AG08396 (cell line): ENCODE results near the gene FOXO3.

Source experiments
- DNase-seq: peaks from one replicate; pipeline ENCODE4 v3.0.0; 2012; ENCODE audit warnings: low spot score, mixed read lengths

The FOXO3 gene

DNA sequence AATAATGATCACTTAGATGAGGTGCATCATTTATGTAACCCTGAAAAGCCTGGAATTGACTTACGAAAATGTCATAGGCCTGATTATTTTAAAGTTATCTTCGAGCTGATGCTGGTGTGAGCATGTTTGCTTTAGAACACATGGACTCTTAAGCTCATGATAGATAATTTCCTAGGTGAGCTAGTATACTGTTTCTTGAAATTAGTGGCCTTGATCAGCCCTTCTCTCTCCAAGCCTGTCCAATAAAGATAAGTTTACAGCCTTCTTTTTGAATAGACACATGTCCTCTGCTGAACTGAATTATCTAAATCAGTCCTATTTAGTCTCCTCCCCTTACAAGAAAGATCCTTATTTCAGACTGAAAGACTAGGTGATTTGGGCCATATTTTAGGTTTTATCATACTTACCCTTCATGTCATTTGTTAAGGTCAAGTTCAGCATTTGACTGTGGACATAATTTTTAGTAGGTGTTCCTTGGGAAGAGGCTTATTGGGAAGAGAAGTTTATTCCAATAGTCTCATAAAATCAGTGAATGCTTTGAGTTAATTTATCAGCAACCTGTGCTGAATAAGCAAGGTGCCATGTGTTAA, 15.3 kb downstream of the FOXO3 start:
- DNase-seq, result no peak

- no peak for DNase-seq
Observed at GRCh38 chr6:108576709-108577108, 16.0 kb downstream of the FOXO3 start.

DNA sequence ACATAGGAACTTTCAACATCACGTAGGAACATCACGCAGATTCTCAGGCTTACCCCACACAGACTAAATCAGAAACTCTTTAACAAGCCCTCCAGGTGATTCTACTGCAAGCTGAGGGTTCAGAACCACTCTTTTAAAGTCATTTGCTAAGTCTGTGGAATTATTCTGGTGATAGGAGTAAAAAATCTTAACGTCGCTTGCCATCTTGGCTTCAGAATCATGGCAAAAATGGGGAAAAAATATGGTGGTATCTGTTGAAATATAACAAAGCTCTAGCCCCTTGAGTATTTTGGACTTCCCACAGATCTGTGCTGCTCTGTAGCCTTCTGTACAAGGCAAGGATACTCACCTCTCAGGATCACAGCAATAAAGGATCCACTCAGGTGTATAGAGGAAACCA, 17.4 kb downstream of the FOXO3 start:
- no peak for DNase-seq

GRCh38 chr6:108578595-108579327, 18.0 kb downstream of the FOXO3 start:
- DNase-seq, result no peak

DNA sequence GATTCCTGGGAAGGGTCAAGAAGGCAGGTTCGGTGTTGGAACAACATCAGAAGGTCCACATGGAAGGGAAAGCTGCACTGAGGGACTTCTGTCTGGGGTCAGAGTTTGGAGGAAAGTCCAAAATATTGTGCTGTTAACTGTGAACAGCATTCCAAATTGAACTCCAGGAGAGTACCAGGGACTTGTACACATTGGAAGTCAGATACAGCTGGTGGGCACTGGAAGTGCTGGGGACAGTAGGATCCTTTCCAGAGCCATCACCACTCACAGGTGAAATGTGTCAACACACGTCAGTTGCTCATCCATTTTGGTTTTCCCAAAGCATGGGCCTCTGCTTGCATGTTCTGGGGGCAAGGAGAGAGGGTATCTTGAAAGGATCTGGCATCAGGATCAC, 18.6 kb downstream of the FOXO3 start:
- no peak for DNase-seq

DNA sequence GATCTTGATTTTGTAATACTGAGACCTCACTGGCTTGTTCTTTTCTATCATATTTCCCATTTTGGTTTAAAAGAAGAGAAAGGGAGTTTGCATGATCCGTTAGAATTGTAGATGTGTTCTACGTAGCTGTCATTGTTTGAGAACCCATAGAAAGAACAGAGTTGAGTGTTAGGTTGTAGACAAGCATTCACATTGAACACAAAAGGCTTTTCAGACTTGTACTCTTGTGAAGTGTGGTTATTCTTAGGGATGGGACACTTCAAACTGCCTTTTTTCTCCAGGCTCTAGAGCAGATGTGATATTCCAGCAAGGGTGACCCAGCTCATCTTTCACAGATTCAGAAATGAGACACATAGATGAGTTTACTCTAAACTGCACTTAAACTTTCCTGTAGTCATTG, 19.9 kb downstream of the FOXO3 start:
- DNase-seq, result no peak

- DNase-seq, result peak; percentile 60
Observed at GRCh38 chr6:108581237-108581931, 20.7 kb downstream of the FOXO3 start.

- DNase-seq, result no peak
Observed at GRCh38 chr6:108581932-108582475, 21.3 kb downstream of the FOXO3 start.

- no peak for DNase-seq
Observed at GRCh38 chr6:108582618-108583017, 21.9 kb downstream of the FOXO3 start.

- no peak for DNase-seq
Observed at GRCh38 chr6:108584323-108584722, 23.6 kb downstream of the FOXO3 start.

DNA sequence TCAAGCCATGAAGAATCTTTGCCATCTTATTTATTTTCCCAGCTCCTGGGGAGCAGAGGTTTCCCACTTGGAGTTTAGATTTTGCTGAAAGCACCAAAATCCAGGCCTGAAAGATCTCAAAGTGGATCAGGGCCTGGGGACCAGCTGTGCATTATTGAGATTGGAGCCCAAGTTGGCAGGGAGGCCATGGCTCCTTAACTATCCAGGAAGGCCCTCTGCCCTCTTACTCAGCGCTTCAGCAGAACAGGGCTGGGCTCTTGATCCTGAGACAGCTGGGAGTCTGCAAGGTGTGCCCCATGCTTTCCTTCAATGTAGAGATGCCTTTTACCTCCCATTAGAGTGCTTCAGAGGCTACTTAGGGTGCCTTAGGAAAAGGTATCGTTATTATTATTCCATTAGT, 24.6 kb downstream of the FOXO3 start:
- DNase-seq, result no peak

GRCh38 chr6:108585921-108586536, 25.3 kb downstream of the FOXO3 start:
- no peak for DNase-seq

DNA sequence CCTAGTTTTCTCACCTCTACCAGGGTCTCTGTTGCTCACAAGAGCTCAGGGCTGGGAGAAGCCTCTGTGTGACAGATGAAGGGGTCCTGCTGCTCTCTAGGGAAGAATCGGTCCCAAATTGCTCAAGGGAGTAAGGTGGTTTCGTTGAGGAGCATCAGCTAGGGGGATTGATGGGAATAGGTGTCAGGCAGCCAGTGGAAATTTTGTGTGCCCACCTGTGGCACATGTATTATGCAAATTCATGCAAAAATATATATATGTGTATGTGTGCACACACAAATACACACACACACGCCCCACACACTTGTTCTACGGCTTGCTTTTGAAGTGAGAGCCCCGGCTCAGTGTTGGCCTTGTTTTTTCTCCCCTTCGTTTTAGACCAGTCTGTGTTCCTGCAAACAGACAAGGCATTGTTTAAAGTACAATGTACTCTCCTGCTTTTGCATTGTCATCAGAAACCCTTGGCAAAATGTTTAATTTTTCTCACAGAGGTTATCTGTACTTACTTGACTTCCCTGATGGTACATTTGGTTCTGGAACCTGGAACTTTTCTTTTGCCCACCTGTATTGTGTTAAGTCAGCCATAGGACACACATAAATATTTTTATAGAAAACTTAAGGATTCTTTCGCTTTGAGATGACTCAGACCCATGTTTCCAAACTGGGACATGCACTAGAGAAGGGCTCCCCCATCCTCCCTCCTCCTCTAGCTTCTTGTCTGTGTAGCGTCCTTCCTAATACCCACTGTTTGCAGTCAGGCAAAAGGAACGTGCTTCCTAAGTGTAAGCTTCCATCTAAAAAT, 26.7 kb downstream of the FOXO3 start:
- peak; percentile 44 for DNase-seq

DNA sequence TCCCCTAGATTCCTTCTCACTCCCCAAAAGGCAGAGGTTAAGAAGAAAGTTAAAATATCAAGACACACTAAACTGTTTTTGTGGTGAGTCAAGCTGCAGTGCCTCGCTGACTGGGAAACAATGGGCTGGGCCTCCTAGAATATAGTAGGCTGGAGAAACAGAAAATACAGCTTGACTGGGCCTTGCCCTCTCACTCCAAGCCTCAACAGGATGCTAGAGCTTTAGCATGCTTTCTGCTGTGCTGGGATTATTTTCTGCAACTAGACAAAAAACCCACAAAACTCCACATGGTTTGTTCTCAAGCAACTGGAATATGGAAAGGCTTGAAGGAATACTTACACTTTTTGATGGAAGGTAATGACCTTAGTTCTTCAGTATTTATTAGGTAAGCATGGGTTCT, 27.9 kb downstream of the FOXO3 start:
- DNase-seq, result peak; percentile 37

DNA sequence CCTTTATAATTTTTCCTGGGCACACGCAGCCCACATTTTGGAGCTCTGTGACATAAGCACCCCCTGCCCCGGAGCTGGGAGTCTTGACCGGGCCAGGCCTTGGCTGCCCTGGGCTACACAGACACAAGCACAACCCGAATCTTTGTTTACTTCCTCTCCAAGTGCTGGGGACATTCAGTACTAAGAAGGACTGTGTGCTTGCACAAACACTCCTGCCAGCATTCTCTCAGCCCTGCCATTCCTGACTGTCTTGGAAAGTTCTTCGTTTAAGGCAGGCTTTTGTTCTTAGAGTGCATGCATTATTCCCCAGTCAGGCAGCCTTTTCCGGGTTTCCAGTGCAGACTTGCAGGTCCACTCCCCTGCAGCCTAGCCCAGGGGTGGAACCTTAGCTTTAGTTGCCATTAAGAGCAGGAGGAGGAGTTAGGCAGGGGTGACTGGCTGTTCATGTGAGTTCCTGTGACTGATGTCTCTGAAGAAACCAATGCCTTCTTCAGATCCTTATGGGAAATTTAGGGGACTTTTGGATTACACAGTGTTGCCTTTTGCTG, 28.6 kb downstream of the FOXO3 start:
- peak; percentile 18 for DNase-seq

GRCh38 chr6:108591040-108591816, 30.5 kb downstream of the FOXO3 start:
- DNase-seq, result no peak

- peak; percentile 31 for DNase-seq
Observed at GRCh38 chr6:108592371-108593337, 31.9 kb downstream of the FOXO3 start.

GRCh38 chr6:108594151-108594550, 33.4 kb downstream of the FOXO3 start:
- no peak for DNase-seq

DNA sequence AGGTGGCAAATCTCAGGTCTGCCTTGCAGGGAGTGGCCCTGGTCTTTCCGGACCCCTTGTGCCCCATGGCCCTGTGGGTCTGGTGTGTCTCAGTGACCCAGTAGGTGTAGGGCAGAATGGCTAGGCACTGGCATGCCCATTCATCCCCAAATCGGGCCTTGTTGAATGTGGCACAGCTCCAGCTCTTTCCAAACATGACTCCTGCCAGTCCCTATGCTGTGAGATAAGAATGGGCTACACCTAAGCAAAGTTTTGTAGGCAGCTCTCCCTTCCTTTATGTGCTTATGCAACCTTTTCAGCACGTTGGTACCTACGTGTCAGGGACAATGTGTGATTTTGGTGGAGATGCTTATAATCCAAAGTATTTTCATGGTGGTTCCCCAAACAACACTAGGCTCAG, 33.9 kb downstream of the FOXO3 start:
- no peak for DNase-seq
